Stimulated activated CD8-positive, alpha-beta memory T cell treated with anti-CD3 and anti-CD28 coated beads, Interleukin-7, amount 100 ng/mL, for 24 hours (primary cell): ENCODE results near the gene RHOG.
"Not testable (repeated sequence)": the region's sequence is repeated elsewhere in the genome, so short reads cannot be mapped to it uniquely, and the experiment has no call there.

ENCODE experiments used
- DNase-seq: peaks from one replicate; pipeline ENCODE4 v3.0.0-alpha.2; 2020; ENCODE audit warnings: low read depth

RHOG gene

GRCh38 chr11:3840870-3841425, at the start of gene RHOG:
TSS of gene RHOG (minus strand) at chr11:3840959. CDS start at chr11:3828138, 12,821 bp downstream.
- peak; percentile 82 for DNase-seq

GRCh38 chr11:3890014-3890413, 49.3 kb upstream of the RHOG start:
- no peak for DNase-seq

GRCh38 chr11:3888876-3889275, 48.1 kb upstream of the RHOG start:
- DNase-seq, result no peak

GRCh38 chr11:3886985-3887384, 46.2 kb upstream of the RHOG start:
- no peak for DNase-seq

- no peak for DNase-seq
Measured at GRCh38 chr11:3885855-3886254, 45.1 kb upstream of the RHOG start.

- no peak for DNase-seq
Measured at GRCh38 chr11:3882655-3883054, 41.9 kb upstream of the RHOG start.

GRCh38 chr11:3880724-3881123, 40.0 kb upstream of the RHOG start:
- DNase-seq, result no peak

GRCh38 chr11:3879967-3880542, 39.3 kb upstream of the RHOG start:
- DNase-seq, result no peak

GRCh38 chr11:3879216-3879966, 38.6 kb upstream of the RHOG start:
- DNase-seq, result no peak

- no peak for DNase-seq
Measured at GRCh38 chr11:3878258-3878584, 37.5 kb upstream of the RHOG start.

- DNase-seq, result no peak
Measured at GRCh38 chr11:3877364-3878257, 36.9 kb upstream of the RHOG start.

- no peak for DNase-seq
Measured at GRCh38 chr11:3876613-3877012, 35.9 kb upstream of the RHOG start.

- DNase-seq, result no peak
Measured at GRCh38 chr11:3873712-3874349, 33.1 kb upstream of the RHOG start.

GRCh38 chr11:3867209-3868091, 26.7 kb upstream of the RHOG start:
- DNase-seq, result no peak

GRCh38 chr11:3866836-3867208, 26.1 kb upstream of the RHOG start:
- DNase-seq, result no peak

GRCh38 chr11:3866206-3866605, 25.4 kb upstream of the RHOG start:
- DNase-seq, result no peak

GRCh38 chr11:3865388-3866193, 24.8 kb upstream of the RHOG start:
- no peak for DNase-seq

GRCh38 chr11:3861683-3862082, 20.9 kb upstream of the RHOG start:
- no peak for DNase-seq

- not testable (repeated sequence) for DNase-seq
Measured at GRCh38 chr11:3860898-3861393, 20.2 kb upstream of the RHOG start.

- DNase-seq, result no peak
Measured at GRCh38 chr11:3860375-3860774, 19.6 kb upstream of the RHOG start.
